ENCODE measurements around the gene YIPF1.

DNA sequence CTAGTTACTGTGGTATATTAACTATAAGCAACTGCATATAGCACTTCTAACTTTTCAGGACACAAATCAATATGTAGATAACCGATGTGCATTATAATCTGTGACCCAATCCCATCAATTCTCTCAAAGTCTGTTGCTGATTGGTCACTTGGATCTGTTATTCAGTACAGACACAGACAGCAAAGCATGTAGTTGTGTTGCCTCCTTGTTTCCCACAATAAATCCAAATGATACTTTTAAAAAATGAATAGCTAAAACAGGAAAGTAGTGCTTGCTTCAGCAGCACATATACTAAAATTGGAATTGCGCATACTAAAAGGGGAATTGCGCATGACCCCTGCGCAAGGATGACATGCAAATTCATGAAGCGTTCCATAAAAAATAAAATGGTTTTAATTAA is 79.6 kb downstream of the YIPF1 start:
- TF ChIP-seq POLR2A (IDR thresholded peaks at IDR 0.05; ENCODE audit: low read depth, low read length) (no peak), POLR2AphosphoS5 (IDR thresholded peaks at IDR 0.05; ENCODE audit: low read depth, low read length) (no peak)

Measured in GM12892 (cell line).